H9 (cell line): Measurements from ENCODE around the gene DPY19L3. TPM values are rescaled to one million over a fixed set of nuclear protein-coding genes. Genes with fewer than 3 reads are reported as not detected.

ENCODE experiments used
- DNase-seq: peaks from one replicate; pipeline ENCODE4 v3.0.0-alpha.2; 2017
- H2AFZ ChIP-seq: one replicate; pipeline ENCODE4 v1.6.1; 2013; ENCODE audit warnings: mild to moderate bottlenecking, low read length, control low read depth, moderate library complexity
- H2AK5ac ChIP-seq: 2 replicates; pipeline ENCODE4 v1.6.1; 2013; ENCODE audit warnings: low read length, control low read depth, mixed read lengths; ENCODE audit not compliant: insufficient read length
- H2BK120ac ChIP-seq: one replicate; pipeline ENCODE4 v1.6.1; 2013; ENCODE audit warnings: low read depth, mild to moderate bottlenecking, low read length, control low read depth, inconsistent platforms; ENCODE audit not compliant: poor library complexity, severe bottlenecking
- H2BK12ac ChIP-seq: 2 replicates; pipeline ENCODE4 v1.6.1; 2013; ENCODE audit warnings: low read length, control low read depth, mixed read lengths, low read depth; ENCODE audit not compliant: insufficient read length
- H2BK15ac ChIP-seq: 2 replicates; pipeline ENCODE4 v1.6.1; 2013; ENCODE audit warnings: low read depth, low read length, control low read depth
- H2BK20ac ChIP-seq: one replicate; pipeline ENCODE4 v1.6.1; 2013; ENCODE audit warnings: low read depth, mild to moderate bottlenecking, low read length, control low read depth, inconsistent platforms; ENCODE audit not compliant: poor library complexity, severe bottlenecking
- H2BK5ac ChIP-seq: 2 replicates; pipeline ENCODE4 v1.6.1; 2013; ENCODE audit warnings: low read length, control low read depth, mixed read lengths; ENCODE audit not compliant: insufficient read length
- H3K14ac ChIP-seq: 2 replicates; pipeline ENCODE4 v1.6.1; 2013; ENCODE audit warnings: low read length, control low read depth; ENCODE audit not compliant: insufficient read depth
- H3K18ac ChIP-seq: 2 replicates; pipeline ENCODE4 v1.6.1; 2013; ENCODE audit warnings: low read depth, mild to moderate bottlenecking, mixed read lengths, low read length, control low read depth; ENCODE audit not compliant: insufficient read length
- H3K23ac ChIP-seq: 2 replicates; pipeline ENCODE4 v1.6.1; 2013; ENCODE audit warnings: low read length, control low read depth, mixed read lengths, low read depth; ENCODE audit not compliant: insufficient read length
- H3K23me2 ChIP-seq: 2 replicates; pipeline ENCODE4 v1.6.1; 2013; ENCODE audit warnings: low read depth, mild to moderate bottlenecking, mixed read lengths, low read length, control low read depth; ENCODE audit not compliant: insufficient read length, poor library complexity, severe bottlenecking
- H3K27ac ChIP-seq: 2 replicates; pipeline ENCODE4 v1.5.1; 2013; ENCODE audit warnings: low read length, control low read depth, mixed read lengths, low read depth; ENCODE audit not compliant: insufficient read length
- H3K27me3 ChIP-seq: 2 replicates; pipeline ENCODE4 v1.6.1; 2013; ENCODE audit warnings: low read length, control low read depth, inconsistent platforms; ENCODE audit not compliant: insufficient read depth
- H3K4ac ChIP-seq: 2 replicates; pipeline ENCODE4 v1.6.1; 2013; ENCODE audit warnings: low read depth, mild to moderate bottlenecking, control low read depth, inconsistent platforms, low read length, moderate library complexity
- H3K4me1 ChIP-seq: 2 replicates; pipeline ENCODE4 v1.6.1; 2013; ENCODE audit warnings: low read length, control low read depth, inconsistent platforms; ENCODE audit not compliant: insufficient read depth
- H3K4me2 ChIP-seq: 2 replicates; pipeline ENCODE4 v1.6.1; 2013; ENCODE audit warnings: low read length, control low read depth, mixed read lengths; ENCODE audit not compliant: insufficient read length, insufficient read depth
- H3K56ac ChIP-seq: 2 replicates; pipeline ENCODE4 v1.6.1; 2013; ENCODE audit warnings: low read depth, mild to moderate bottlenecking, mixed read lengths, low read length, control low read depth; ENCODE audit not compliant: insufficient read length
- H3K79me1 ChIP-seq: 2 replicates; pipeline ENCODE4 v1.6.1; 2013; ENCODE audit warnings: low read depth, mild to moderate bottlenecking, moderate library complexity, low read length, control low read depth, inconsistent platforms; ENCODE audit not compliant: insufficient read depth, poor library complexity, severe bottlenecking
- H3K79me2 ChIP-seq: 2 replicates; pipeline ENCODE4 v1.6.1; 2013; ENCODE audit warnings: low read length, control low read depth, inconsistent platforms; ENCODE audit not compliant: insufficient read depth
- H3K9ac ChIP-seq: 2 replicates; pipeline ENCODE4 v1.6.1; 2013; ENCODE audit warnings: low read length, control low read depth, mixed read lengths; ENCODE audit not compliant: insufficient read length; ENCODE audit errors: extremely low read depth
- H3K9me3 ChIP-seq: one replicate; pipeline ENCODE4 v1.6.1; 2013; ENCODE audit warnings: low read depth, low read length, inconsistent platforms; ENCODE audit not compliant: control insufficient read depth
- H3T11ph ChIP-seq: one replicate; pipeline ENCODE4 v1.6.1; 2013; ENCODE audit warnings: mild to moderate bottlenecking, low read length, control low read depth, inconsistent platforms
- H4K20me1 ChIP-seq: one replicate; pipeline ENCODE4 v1.6.1; 2013; ENCODE audit not compliant: control insufficient read depth, insufficient read length, insufficient read depth
- H4K5ac ChIP-seq: 2 replicates; pipeline ENCODE4 v1.6.1; 2013; ENCODE audit warnings: low read depth, mild to moderate bottlenecking, mixed read lengths, low read length, control low read depth; ENCODE audit not compliant: insufficient read length
- H4K8ac ChIP-seq: replicated peaks from 2 replicates; pipeline ENCODE4 v1.6.1; 2013; ENCODE audit warnings: low read length, control low read depth, mixed read lengths, low read depth; ENCODE audit not compliant: insufficient read length
- H4K91ac ChIP-seq: 2 replicates; pipeline ENCODE4 v1.6.1; 2013; ENCODE audit warnings: low read depth, mild to moderate bottlenecking, moderate library complexity, mixed read lengths, low read length, control low read depth; ENCODE audit not compliant: insufficient read length
- H3K27ac Mint-ChIP-seq, 3 experiments: 2 replicates in 2 of 3; 3 replicates in 1 of 3; pipeline ENCODE4 v1.8.0; 2020 to 2021; ENCODE audit warnings: mixed read lengths in 3 of 3, mild to moderate bottlenecking in 1 of 3, moderate library complexity in 1 of 3
- H3K27me3 Mint-ChIP-seq: 2 replicates; pipeline ENCODE4 v1.8.0; 2021; ENCODE audit warnings: low read depth, mild to moderate bottlenecking, moderate library complexity, mixed read lengths
- H3K36me3 Mint-ChIP-seq, 3 experiments: 2 replicates in 2 of 3; 3 replicates in 1 of 3; pipeline ENCODE4 v1.8.0; 2020 to 2021; ENCODE audit warnings: low read depth in 3 of 3, mixed read lengths in 3 of 3; ENCODE audit not compliant: insufficient read depth in 1 of 3
- H3K4me1 Mint-ChIP-seq, 2 experiments: 2 replicates each; pipeline ENCODE4 v1.8.0; 2020; ENCODE audit warnings: mixed read lengths in 2 of 2
- H3K4me3 Mint-ChIP-seq, 2 experiments: 2 replicates in 1 of 2; 3 replicates in 1 of 2; pipeline ENCODE4 v1.8.0; 2020 to 2021; ENCODE audit warnings: mild to moderate bottlenecking in 2 of 2, mixed read lengths in 2 of 2, moderate library complexity in 1 of 2
- H3K9me3 Mint-ChIP-seq, 2 experiments: 2 replicates in 1 of 2; 3 replicates in 1 of 2; pipeline ENCODE4 v1.8.0; 2020; ENCODE audit warnings: mild to moderate bottlenecking in 2 of 2, mixed read lengths in 2 of 2, moderate library complexity in 1 of 2
- WGBS: extraction: QIAGEN DNeasy Blood & Tissue Kit; methylation state at CpG from one replicate; pipeline ENCODE4 v1.1.7; 2013; ENCODE audit warnings: missing lambda C conversion rate, low lambda C conversion rate, mixed read lengths; ENCODE audit not compliant: insufficient read length; ENCODE audit errors: extremely low coverage; 5-methylcytosine and 5-hydroxymethylcytosine counted together
- total RNA-seq: library from RNA; stranded (reverse); gene quantifications from 2 replicates; pipeline ENCODE4 v1.2.1, GENCODE V29; 2021
- TF ChIP-seq, protein P1 (sequence below): fragments of 200-600 bp; sonication (generic); conservative IDR thresholded peaks from 3 replicates; pipeline ENCODE4 v1.8.0; 2021; ENCODE audit warnings: antibody characterized with exemption, mild to moderate bottlenecking

DPY19L3 gene
- total RNA-seq, 1 experiment from 2014 or later, result 54.5 TPM

DNA sequence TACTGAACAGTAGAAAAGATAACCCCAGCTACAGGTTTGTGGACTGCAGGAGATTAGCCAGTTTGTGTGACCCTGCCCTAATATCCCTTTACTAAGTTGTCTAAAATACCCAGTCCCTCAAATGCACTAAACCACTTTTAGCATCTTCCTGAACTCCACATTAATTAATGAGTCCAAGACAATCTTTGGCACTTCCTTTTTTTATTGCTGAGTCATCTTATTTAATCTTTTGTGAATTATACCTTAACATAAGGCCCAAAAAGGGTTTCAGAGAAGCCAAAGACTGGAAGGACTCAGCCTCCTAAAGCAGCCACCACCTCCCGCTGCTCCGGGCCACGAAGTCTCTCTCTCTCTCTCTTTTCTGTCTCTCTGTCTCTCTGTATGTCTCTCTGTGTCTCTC lies 126.7 kb downstream of the DPY19L3 start:
- no peak for DNase-seq
- H3K4me2 ChIP-seq, result no peak overlapping the region
- peaks cover 31 to 36% of the 10 kb centered on the region in 2 experiments; a peak in 4 of 5 replicates for H3K9me3 Mint-ChIP-seq
- no peak overlapping the region for H4K91ac ChIP-seq
- H2BK5ac ChIP-seq, result no peak overlapping the region
- H3K9ac ChIP-seq, result no peak overlapping the region
- H3K27me3 Mint-ChIP-seq, result peaks cover 3% of the 10 kb centered on the region; the same call in 1 of the 2 replicates
- H3K18ac ChIP-seq, result no peak overlapping the region
- H2AFZ ChIP-seq, result no peak overlapping the region
- no peak overlapping the region for H4K5ac ChIP-seq
- no peak overlapping the region for H3K4me3 Mint-ChIP-seq
- H3K36me3 Mint-ChIP-seq, result peaks cover 2 to 13% (median 12%) of the 10 kb centered on the region in 3 experiments; a peak in 5 of 7 replicates
- H3K27ac ChIP-seq, result no peak overlapping the region
- no peak overlapping the region for H2AK5ac ChIP-seq
- H3K27ac Mint-ChIP-seq, result no peak overlapping the region
- H2BK12ac ChIP-seq, result no peak overlapping the region
- no peaks in the 10 kb centered on the region for H3K9me3 ChIP-seq
- no peak overlapping the region for H3K4ac ChIP-seq
- H2BK15ac ChIP-seq, result no peak overlapping the region
- no peaks in the 10 kb centered on the region for H3K23me2 ChIP-seq
- H3K4me1 ChIP-seq, result no peaks in the 10 kb centered on the region
- H4K8ac ChIP-seq, result no peak overlapping the region
- H2BK120ac ChIP-seq, result no peak overlapping the region
- H3K23ac ChIP-seq, result no peak overlapping the region
- H2BK20ac ChIP-seq, result no peak overlapping the region
- no peaks in the 10 kb centered on the region for H3K79me2 ChIP-seq
- H3K27me3 ChIP-seq, result no peaks in the 10 kb centered on the region
- no CpG with 5 or more reads among the region's 3 CpGs for WGBS
- no peak overlapping the region for H3T11ph ChIP-seq
- H3K56ac ChIP-seq, result no peak overlapping the region
- no peaks in the 10 kb centered on the region for H3K4me1 Mint-ChIP-seq
- no peaks in the 10 kb centered on the region for H4K20me1 ChIP-seq
- TF ChIP-seq, protein P1, sequence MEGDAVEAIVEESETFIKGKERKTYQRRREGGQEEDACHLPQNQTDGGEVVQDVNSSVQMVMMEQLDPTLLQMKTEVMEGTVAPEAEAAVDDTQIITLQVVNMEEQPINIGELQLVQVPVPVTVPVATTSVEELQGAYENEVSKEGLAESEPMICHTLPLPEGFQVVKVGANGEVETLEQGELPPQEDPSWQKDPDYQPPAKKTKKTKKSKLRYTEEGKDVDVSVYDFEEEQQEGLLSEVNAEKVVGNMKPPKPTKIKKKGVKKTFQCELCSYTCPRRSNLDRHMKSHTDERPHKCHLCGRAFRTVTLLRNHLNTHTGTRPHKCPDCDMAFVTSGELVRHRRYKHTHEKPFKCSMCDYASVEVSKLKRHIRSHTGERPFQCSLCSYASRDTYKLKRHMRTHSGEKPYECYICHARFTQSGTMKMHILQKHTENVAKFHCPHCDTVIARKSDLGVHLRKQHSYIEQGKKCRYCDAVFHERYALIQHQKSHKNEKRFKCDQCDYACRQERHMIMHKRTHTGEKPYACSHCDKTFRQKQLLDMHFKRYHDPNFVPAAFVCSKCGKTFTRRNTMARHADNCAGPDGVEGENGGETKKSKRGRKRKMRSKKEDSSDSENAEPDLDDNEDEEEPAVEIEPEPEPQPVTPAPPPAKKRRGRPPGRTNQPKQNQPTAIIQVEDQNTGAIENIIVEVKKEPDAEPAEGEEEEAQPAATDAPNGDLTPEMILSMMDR, result no peak
- H3K14ac ChIP-seq, result no peak overlapping the region
- H3K79me1 ChIP-seq, result no peaks in the 10 kb centered on the region

Other genes starting within 250 kb of the DPY19L3 start
- 29.2 and 31.1 TPM in 2 replicates for gene ZNF507, start 60.2 kb upstream of the DPY19L3 start, total RNA-seq
- 111 and 118 TPM in 2 replicates for gene PDCD5, start 175.4 kb downstream of the DPY19L3 start, total RNA-seq